Stimulated activated naive CD8-positive, alpha-beta T cell treated with anti-CD3 and anti-CD28 coated beads, Interleukin-15, Interleukin-2, amounts not matched to agents 100 U/mL and 50 U/mL, for 24 hours (primary cell): ENCODE measurements around the gene SPATA25.
"Not testable (repeated sequence)": the region's sequence is repeated elsewhere in the genome, so short reads cannot be mapped to it uniquely, and the experiment has no call there.

ENCODE experiments used
- ATAC-seq: fragments of 150-1000 bp; cut with Tn5 transposase; one replicate; pipeline ENCODE4 v1.10.0; 2021
- DNase-seq: peaks from one replicate; pipeline ENCODE4 v3.0.0; 2021

The SPATA25 gene

GRCh38 chr20:45887346-45887715, at the start of gene SPATA25:
TSS of gene SPATA25 (minus strand) at chr20:45887622. CDS start at chr20:45887590, 32 bp downstream.
- no peak for ATAC-seq
- no peak for DNase-seq

- ATAC-seq (no peak), DNase-seq (no peak)
These were observed 48.1 kb upstream of the SPATA25 start for GRCh38 chr20:45935416-45936046.

DNA sequence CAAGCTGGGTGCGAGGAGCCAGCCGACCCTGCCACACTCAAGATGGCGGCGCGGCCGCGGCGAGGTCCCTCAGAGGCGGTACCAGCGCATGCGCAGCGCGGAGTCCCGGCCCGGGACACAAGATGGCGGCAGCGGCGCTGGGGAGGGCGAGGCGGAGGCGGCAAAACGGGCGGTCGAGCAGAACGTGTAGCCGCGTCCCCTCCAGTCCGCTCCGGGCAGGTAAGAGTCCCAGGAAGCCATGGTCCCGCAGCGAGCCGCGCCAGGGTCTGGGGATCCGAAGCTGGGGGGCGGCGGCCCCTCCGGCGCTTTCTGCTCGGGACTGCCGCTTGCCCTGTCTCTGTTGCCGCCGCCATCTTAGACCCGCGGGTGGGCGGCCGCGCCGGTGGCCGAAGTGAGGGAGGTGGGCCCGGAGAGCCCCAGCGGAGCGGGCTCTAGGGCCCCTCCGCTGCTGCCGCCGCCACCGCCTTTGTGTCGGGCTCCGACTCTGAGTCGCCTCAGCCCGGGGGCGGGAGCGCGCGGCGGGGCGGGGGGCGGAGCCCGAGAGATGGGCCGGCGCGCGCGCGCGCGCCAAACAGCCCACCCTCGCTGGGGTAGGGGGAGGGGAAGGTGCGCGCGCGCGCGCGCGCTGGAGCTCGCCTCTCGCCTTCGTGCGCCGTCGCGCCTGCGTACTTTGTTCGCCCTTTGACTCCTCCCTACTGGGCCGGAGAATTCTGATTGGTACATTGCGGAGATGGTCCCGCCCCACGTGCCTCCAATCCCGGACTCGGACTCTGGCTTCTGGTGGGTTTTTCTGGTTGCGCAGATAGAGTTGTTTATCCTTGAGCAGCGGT, 47.4 kb upstream of the SPATA25 start, which contains the start of gene PCIF1:
PCIF1 (plus strand) TSS at position 98 of the 830 bp plus-strand sequence. CDS start 4,317 bp downstream, outside the sequence.
- peak; percentile 99 for DNase-seq

DNA sequence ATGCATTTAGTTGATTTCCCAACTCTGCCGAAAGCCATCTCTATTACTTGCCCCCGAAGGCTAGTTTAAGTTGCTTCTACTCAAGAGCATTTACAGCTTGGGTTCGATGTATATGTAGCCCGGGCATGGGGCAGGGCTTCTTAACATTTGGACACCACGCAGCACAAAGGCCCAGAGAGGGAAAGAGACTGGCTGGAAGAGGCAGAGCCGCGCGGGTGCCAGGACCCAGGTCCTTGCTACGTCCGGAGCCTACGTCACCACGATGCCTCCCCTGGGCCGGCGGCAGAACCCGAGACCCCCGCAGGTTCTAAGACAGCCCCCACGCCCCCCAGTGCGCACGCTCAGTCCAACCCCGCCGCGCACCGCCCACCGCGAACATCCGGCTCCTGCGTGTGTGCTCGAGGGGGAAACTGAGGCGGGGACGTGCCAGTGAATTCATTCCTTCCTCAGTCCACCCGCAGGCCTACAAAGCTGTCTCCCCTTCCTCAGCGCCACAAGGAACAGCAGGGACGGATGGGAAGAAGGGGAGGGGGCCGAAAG, 46.7 kb upstream of the SPATA25 start:
- DNase-seq (peak; percentile 72), ATAC-seq (peak; percentile 20)

More for the DNA sequence above, 47.4 kb upstream of the SPATA25 start, which contains the start of gene PCIF1:
- ATAC-seq: peak; percentile 83

DNA sequence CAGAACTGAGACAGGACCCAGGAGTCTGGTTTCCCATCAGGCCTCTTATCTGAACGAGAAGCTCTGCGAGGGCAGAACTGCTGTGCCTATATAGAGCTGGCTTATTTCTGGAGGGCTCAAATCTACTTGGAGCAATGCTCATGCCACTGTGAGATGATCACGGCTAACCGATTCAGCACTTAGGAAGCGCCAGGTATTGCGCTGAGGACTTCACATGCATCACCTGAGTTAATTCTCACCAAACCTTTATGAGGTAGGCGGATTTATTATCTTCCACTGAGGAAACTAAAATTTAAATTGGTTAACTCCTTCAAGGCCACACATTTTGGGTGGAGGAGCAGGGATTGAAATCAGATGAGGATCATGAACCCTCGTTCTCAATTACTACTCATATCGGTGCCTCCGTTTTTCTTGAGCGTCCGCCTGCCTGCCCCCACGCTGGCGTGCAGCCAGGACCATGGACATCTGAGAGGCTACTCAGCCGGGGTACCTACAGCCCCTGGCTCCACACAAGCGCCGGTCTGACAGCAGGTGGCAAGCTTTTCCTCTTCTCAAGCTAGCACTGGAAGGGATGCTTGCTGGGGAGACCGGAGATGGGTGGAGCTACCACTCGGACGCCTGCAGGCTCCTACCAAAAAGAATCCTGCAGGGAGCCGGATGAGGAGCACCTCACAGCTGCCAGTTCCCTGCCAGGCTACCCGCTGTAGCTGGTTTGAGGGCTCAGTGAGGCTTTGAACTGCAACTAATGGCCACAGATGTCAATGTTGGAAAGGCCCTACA, 46.0 kb upstream of the SPATA25 start:
- peak; percentile 72 for DNase-seq
- peak; percentile 28 for ATAC-seq

DNA sequence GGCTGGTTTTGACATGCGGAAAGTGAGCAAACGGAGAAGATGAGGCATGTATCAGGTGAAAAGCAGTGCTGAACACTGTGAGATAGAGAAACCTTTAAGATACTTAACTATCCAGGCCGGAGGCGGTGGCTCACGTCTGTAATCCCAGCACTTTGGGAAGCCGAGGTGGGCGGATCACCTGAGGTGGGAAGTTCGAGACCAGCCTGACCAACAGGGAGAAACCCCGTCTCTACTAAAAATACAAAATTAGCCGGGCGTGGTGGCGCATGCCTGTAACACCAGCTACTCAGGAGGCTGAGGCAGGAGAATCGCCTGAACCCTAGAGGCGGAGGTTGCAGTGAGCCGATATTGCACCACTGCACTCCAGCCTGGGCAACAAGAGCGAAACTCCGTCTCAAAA, 44.3 kb upstream of the SPATA25 start:
- DNase-seq, ATAC-seq: not testable (repeated sequence)

- ATAC-seq (no peak), DNase-seq (no peak)
These were observed 39.9 kb upstream of the SPATA25 start for GRCh38 chr20:45927071-45927878.

- ATAC-seq (no peak), DNase-seq (no peak)
These were observed 39.3 kb upstream of the SPATA25 start for GRCh38 chr20:45926731-45927070.

DNA sequence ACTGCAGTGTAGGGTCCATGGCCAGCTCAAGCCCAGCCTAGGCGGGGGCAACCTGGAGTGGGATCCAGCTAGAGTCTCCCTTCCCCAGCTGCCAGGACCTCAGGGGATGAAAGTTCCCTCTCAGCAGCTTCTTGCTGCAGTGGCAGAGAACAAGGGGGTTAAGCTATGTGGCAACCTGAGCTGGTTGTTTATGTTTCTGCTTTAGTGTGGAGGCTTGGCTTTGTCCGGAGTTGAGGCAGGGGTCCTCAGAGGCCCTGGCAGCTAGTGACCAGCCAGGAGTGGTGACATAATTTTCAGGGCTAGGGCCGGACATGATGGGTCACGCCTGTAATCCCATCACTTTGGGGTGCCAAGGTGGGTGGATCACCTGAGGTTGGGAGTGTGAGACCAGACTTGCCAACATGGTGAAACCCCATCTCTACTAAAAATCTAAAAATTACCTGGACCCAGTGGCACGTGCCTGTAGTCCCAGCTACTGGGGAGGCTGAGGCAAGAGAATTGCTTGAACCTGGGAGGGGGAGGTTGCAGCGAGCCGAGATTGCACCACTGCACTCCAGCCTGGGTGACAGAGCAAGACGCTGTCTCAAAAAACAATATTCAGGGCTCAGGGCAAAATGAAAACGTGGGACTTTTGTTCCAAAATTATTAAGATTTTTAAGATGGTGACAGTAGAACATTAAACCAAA, 38.5 kb upstream of the SPATA25 start:
- DNase-seq: no peak
- ATAC-seq: no peak

DNA sequence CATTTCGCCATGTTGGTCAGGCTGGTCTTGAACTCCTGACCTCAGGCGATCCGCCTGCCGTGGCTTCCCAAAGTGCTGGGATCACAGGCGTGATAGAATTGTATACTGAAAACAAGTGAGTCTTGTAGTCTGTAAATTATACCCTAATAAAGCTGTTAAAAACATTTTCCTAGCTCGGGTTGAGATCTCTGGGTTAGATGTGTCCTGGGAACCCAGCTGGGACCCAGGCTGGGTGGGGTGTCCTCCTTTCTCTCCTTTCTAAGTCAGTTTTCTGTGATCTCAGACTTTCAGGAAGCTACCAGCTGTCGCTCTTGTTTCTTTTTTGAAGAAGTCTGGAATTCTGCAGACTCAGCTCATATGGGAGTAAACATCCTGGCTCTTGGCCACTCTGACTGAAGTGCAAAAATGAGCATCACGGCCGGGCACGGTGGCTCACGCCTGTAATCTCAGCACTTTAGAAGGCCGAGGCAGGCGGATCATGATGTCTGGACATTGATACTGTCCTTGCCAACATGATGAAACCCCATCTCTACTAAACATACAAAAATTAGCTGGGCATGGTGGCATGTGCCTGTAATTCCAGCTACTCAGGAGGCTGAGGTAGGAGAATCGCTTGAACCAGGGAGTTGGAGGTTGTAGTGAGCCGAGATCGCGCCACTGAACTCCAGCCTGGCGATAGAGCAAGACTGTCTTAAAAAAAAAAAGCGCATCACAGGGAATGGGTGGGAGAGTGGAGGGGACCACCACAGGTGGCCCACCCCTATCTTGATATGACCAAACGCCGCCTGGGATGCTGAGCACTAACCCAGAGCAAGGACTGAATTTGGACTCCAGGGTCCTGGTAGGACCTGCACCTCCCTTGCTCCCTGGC, 37.2 kb upstream of the SPATA25 start:
- no peak for DNase-seq

GRCh38 chr20:45921337-45922189, 34.1 kb upstream of the SPATA25 start:
- ATAC-seq (peak; percentile 90), DNase-seq (no peak)

More for the DNA sequence above, 37.2 kb upstream of the SPATA25 start:
- ATAC-seq: no peak

DNA sequence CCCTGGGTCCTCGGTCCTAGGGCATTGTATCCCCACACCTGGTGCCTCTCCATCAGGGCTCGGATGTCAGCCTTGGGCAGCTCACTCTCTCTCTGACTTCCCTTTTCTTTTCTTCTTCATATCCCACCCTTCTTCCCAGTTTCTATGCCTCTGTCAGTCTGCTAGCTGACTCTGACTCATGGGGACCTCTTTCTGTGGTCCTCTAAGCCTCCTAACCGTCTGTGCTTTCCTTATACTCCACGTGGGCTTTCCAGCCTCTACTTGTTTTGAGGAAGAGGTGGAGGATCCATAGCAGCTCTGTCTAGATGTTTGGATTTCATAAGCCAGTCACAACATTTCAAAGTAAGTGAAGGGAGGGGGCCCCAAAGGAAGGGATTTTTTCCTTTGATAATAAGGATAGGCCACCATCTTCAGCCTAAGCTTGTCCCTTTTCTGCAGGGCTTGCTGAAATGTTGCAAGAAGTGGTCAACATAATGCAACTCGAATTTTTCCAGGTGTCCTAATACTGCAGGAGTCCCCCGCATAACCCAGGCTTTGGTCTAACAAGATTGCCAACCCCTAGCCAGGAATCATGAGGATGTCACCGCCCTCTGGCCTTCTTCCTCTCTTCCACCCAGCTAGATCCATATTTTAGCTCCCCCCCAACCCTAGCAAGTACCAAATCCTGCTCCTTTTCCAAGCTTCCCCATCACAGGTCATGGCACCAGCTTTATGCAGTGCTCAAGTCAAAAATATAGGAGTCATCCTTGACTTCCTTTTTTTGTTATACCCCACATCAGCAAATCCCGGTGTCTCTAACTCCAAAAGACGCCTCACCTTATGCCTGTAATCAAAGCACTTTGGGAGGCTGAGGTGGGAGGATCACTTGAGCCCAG, 33.3 kb upstream of the SPATA25 start:
- no peak for ATAC-seq
- DNase-seq: no peak

DNA sequence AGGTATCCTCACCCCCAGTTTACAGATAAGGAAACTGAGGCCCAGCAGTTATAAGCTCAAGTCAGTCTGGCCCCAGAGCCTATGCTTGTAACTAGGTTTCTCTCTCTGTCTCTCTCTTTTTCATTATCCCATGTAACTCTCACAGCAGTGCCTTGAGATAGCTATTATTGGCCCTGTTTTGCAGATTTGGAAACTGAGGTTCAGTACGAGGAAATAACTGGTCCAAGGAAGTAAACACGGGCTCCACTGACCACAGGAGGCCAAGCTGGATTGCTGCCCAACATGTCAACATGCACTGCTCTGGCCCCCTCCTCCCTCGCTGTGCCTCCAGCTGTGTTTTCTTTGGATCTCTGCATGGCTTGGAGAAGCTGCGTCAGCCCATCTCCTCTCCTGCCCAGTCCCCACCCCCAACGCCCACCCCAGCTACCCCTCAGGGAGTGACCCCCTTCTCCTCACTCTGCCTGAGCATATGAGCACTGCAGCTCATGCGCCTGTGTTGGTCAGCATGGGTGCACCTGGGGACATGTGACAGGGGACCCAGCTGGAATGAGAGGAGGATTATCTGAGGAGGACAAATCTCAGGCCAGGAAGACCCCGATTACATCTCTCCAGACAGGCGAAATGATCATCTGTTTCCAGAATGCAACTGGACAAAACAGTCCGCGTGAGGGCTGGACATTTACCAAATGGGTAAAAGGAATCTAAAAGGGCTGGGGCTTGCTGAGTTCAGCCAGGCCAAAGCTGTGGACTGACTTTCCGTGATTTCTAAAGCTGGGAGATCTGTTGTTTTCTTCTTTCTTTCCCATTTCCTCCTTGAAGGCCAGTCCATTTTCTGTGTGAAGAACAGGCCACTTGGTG, 32.3 kb upstream of the SPATA25 start:
- DNase-seq: no peak
- ATAC-seq: no peak

GRCh38 chr20:45918779-45919537, 31.5 kb upstream of the SPATA25 start:
- ATAC-seq (no peak), DNase-seq (no peak)

DNA sequence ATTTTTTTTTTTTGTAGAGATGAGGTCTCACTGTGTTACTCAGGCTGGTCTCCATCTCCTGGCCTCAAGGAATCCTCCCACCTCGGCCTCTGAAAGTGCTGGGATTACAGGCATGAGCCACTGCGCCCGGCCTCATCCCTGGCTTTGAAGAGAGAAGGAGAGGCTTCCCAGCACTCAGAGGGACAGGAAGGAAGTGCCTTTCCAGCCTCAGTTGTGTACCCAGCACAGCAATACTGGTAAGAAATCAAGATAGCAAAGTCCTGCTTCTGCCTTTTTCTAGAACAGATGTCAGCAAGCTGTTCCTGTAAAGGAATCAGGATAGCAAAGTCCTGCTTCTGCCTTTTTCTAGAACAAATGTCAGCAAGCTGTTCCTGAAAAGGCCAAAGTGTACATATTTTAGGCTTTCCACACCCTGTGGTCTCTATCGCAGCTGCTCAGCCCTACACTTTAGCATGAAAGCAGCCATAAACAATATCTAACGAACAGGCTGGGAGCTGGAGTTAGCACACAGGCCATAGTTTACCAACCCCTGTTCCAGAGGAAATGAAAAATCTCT, 30.8 kb upstream of the SPATA25 start:
- no peak for DNase-seq
- ATAC-seq: no peak

DNA sequence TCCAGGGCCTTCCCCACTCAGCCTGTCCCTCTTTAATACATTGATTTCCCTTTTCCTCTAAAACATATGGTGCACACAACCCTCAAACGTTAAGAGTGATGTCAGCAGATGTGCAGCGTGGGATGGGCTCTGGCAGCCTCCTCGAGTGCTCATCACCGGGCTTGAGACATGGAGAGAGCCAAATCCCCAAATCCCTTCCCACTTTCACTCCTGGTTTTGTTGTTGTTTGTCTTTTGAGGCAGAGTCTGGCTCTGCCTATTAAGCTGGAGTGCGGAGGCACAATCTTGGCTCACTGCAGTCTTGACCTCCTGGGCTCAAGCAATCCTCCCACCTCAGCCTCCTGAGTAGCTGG, 30.3 kb upstream of the SPATA25 start:
- DNase-seq (no peak), ATAC-seq (no peak)
